H1 (cell line): ENCODE results near the gene SUMF2. TPM values are rescaled to one million over a fixed set of nuclear protein-coding genes. Genes with fewer than 3 reads are reported as not detected.
"Not testable (repeated sequence)": the region's sequence is repeated elsewhere in the genome, so short reads cannot be mapped to it uniquely, and the experiment has no call there.

ENCODE experiments used
- CTCF ChIA-PET: fragments of 300-600 bp; sonication (Branson Sonifier 250); formaldehyde crosslinking; loops from one replicate; lab custom pipeline; 2021; ENCODE audit not compliant: partially characterized antibody; lab: Charles Lee
- POLR2A ChIA-PET: fragments of 300-600 bp; sonication (Branson Sonifier 250); formaldehyde crosslinking; loops from one replicate; lab custom pipeline; 2021; ENCODE audit warnings: inconsistent platforms; ENCODE audit not compliant: partially characterized antibody; lab: Charles Lee
- DNase-seq, 2 experiments: peaks; one replicate each; pipeline versions ENCODE4 v3.0.0 to v3.0.0-alpha.2; 2010 to 2022; ENCODE audit warnings: low spot score in 2 of 2, low read depth in 1 of 2, mixed read lengths in 1 of 2
- FAIRE-seq: peaks from 2 replicates; lab custom pipeline; 2011; peaks lifted over from hg19 to GRCh38; lab: Jason Lieb, UNC
- H2AFZ ChIP-seq: 2 replicates; pipeline ENCODE4 v1.8.1; 2012; ENCODE audit warnings: low read length, inconsistent platforms
- H2AK5ac ChIP-seq: 2 replicates; pipeline ENCODE4 v1.6.1; 2013; ENCODE audit warnings: low read depth, low read length
- H2BK120ac ChIP-seq: replicated peaks from 2 replicates; pipeline ENCODE3; 2013; ENCODE audit warnings: low read depth, low read length, inconsistent platforms
- H2BK12ac ChIP-seq: 2 replicates; pipeline ENCODE4 v1.6.1; 2013; ENCODE audit warnings: low read depth, low read length
- H2BK15ac ChIP-seq: 2 replicates; pipeline ENCODE4 v1.6.1; 2013; ENCODE audit warnings: low read length
- H2BK20ac ChIP-seq: 2 replicates; pipeline ENCODE4 v1.6.1; 2013; ENCODE audit warnings: low read length
- H2BK5ac ChIP-seq: 2 replicates; pipeline ENCODE4 v1.6.1; 2013; ENCODE audit warnings: low read depth, low read length
- H3K14ac ChIP-seq: 2 replicates; pipeline ENCODE4 v1.6.1; 2013; ENCODE audit warnings: inconsistent platforms; ENCODE audit not compliant: insufficient read length
- H3K18ac ChIP-seq: 2 replicates; pipeline ENCODE4 v1.6.1; 2013; ENCODE audit warnings: low read length; ENCODE audit errors: extremely low read depth
- H3K23ac ChIP-seq: 2 replicates; pipeline ENCODE4 v1.6.1; 2013; ENCODE audit warnings: inconsistent platforms; ENCODE audit not compliant: insufficient read length
- H3K23me2 ChIP-seq: 2 replicates; pipeline ENCODE4 v1.6.1; 2013; ENCODE audit warnings: low read depth, low read length
- H3K27ac ChIP-seq: 2 replicates; pipeline ENCODE4 v1.6.1; 2011; ENCODE audit warnings: low read depth, low read length, inconsistent platforms
- H3K27me3 ChIP-seq, 4 experiments: replicated peaks in 1 of 4; 1 replicate in 1 of 4; 2 replicates in 3 of 4; pipeline versions ENCODE4 v1.6.1 to v1.8.1; 2011 to 2013; ENCODE audit warnings: low read length in 3 of 4, mild to moderate bottlenecking in 3 of 4, inconsistent platforms in 2 of 4, mixed read lengths in 2 of 4, moderate library complexity in 1 of 4; ENCODE audit not compliant: control insufficient read depth in 3 of 4, insufficient read depth in 3 of 4; ENCODE audit errors: extremely low read depth in 1 of 4
- H3K36me3 ChIP-seq, 4 experiments: 2 replicates each; pipeline versions ENCODE4 v1.6.1 to v1.8.1; 2011 to 2013; ENCODE audit warnings: mild to moderate bottlenecking in 4 of 4, low read length in 3 of 4, moderate library complexity in 2 of 4, control low read depth in 1 of 4, inconsistent platforms in 1 of 4; ENCODE audit not compliant: insufficient read depth in 4 of 4, control insufficient read depth in 2 of 4
- H3K4ac ChIP-seq: replicated peaks from 2 replicates; pipeline ENCODE3; 2013; ENCODE audit warnings: low read length, low read depth, mixed read lengths, inconsistent platforms; ENCODE audit not compliant: insufficient read length
- H3K4me1 ChIP-seq, 4 experiments: replicated peaks in 1 of 4; 1 replicate in 1 of 4; 2 replicates in 3 of 4; pipeline versions ENCODE4 v1.6.1 to v1.8.1; 2011 to 2013; ENCODE audit warnings: low read length in 3 of 4, inconsistent platforms in 2 of 4, mixed read lengths in 1 of 4; ENCODE audit not compliant: insufficient read depth in 4 of 4, control insufficient read depth in 3 of 4
- H3K4me2 ChIP-seq, 2 experiments: 2 replicates each; pipeline versions ENCODE4 v1.6.1 to v1.8.1; 2011 to 2013; ENCODE audit warnings: low read depth in 2 of 2, low read length in 2 of 2, control low read depth in 1 of 2, inconsistent platforms in 1 of 2, mild to moderate bottlenecking in 1 of 2; ENCODE audit not compliant: insufficient read depth in 1 of 2
- H3K4me3 ChIP-seq, 4 experiments: fragments of 200-600, 300-600 bp in 1 of 4; sonication (generic), shearing (Covaris generic), sonication (Bioruptor Twin) in 1 of 4; 2 replicates each; pipeline versions ENCODE4 v1.5.1 to v1.8.1; 2011 to 2016; ENCODE audit warnings: low read length in 4 of 4, low read depth in 3 of 4, control low read depth in 2 of 4, inconsistent platforms in 2 of 4, mild to moderate bottlenecking in 2 of 4, mixed read lengths in 1 of 4, moderate library complexity in 1 of 4; ENCODE audit not compliant: insufficient read depth in 2 of 4; ENCODE audit errors: extremely low read depth in 1 of 4
- H3K56ac ChIP-seq: replicated peaks from 2 replicates; pipeline ENCODE3; 2013; ENCODE audit warnings: low read depth, mild to moderate bottlenecking, mixed read lengths, low read length, inconsistent platforms; ENCODE audit not compliant: insufficient read length
- H3K79me1 ChIP-seq: 2 replicates; pipeline ENCODE4 v1.6.1; 2013; ENCODE audit warnings: low read depth, low read length, control low read depth
- H3K79me2 ChIP-seq, 2 experiments: 2 replicates each; pipeline versions ENCODE4 v1.6.1 to v1.8.1; 2012 to 2013; ENCODE audit warnings: low read length in 2 of 2, mild to moderate bottlenecking in 2 of 2, inconsistent platforms in 1 of 2; ENCODE audit not compliant: insufficient read depth in 2 of 2, control insufficient read depth in 1 of 2
- H3K9ac ChIP-seq, 4 experiments: replicated peaks in 1 of 4; 1 replicate in 1 of 4; 2 replicates in 3 of 4; pipeline versions ENCODE4 v1.6.1 to v1.8.1; 2011 to 2013; ENCODE audit warnings: low read depth in 3 of 4, low read length in 3 of 4, control low read depth in 2 of 4, mild to moderate bottlenecking in 2 of 4, moderate library complexity in 2 of 4, inconsistent platforms in 1 of 4; ENCODE audit errors: extremely low read depth in 1 of 4
- H3K9me3 ChIP-seq, 2 experiments: 2 replicates each; pipeline versions ENCODE4 v1.6.1 to v1.8.1; 2012 to 2013; ENCODE audit warnings: mild to moderate bottlenecking in 2 of 2, moderate library complexity in 2 of 2, control low read depth in 1 of 2, inconsistent platforms in 1 of 2, low read depth in 1 of 2, low read length in 1 of 2, mixed read lengths in 1 of 2; ENCODE audit not compliant: insufficient read depth in 2 of 2
- H4K20me1 ChIP-seq, 2 experiments: replicated peaks in 1 of 2; 2 replicates each; pipeline versions ENCODE3 to v1.8.1; 2011 to 2013; ENCODE audit warnings: inconsistent platforms in 2 of 2, low read length in 2 of 2, mild to moderate bottlenecking in 1 of 2; ENCODE audit not compliant: insufficient read depth in 2 of 2, control insufficient read depth in 1 of 2
- H4K5ac ChIP-seq: 2 replicates; pipeline ENCODE4 v1.6.1; 2013; ENCODE audit warnings: low read length, low read depth, mixed read lengths, inconsistent platforms; ENCODE audit not compliant: insufficient read length
- H4K8ac ChIP-seq: 2 replicates; pipeline ENCODE4 v1.8.0; 2013; ENCODE audit warnings: mild to moderate bottlenecking, moderate library complexity, low read length, inconsistent platforms; ENCODE audit not compliant: insufficient read depth; ENCODE audit errors: extremely low read depth
- H4K91ac ChIP-seq: replicated peaks from 2 replicates; pipeline ENCODE3; 2013; ENCODE audit warnings: low read length, mixed read lengths, inconsistent platforms; ENCODE audit not compliant: insufficient read length
- ATF2 ChIP-seq: IDR thresholded peaks from 2 replicates; pipeline ENCODE4 v1.6.1; 2012; ENCODE audit warnings: low read length, inconsistent platforms
- BACH1 ChIP-seq: IDR thresholded peaks from 2 replicates; pipeline ENCODE4 v1.6.1; 2012; ENCODE audit warnings: low read length, improper control_type of control experiment
- GTF2F1 ChIP-seq: IDR thresholded peaks from 2 replicates; pipeline ENCODE4 v1.6.1; 2012; ENCODE audit warnings: low read depth, low read length, improper control_type of control experiment, borderline replicate concordance
- RBBP5 ChIP-seq: IDR thresholded peaks from 2 replicates; pipeline ENCODE4 v1.7.1; 2012; ENCODE audit warnings: low read depth, mild to moderate bottlenecking, inconsistent platforms, low read length, moderate library complexity, borderline replicate concordance
- SP1 ChIP-seq: IDR thresholded peaks from 2 replicates; pipeline ENCODE4 v1.6.1; 2011; ENCODE audit warnings: low read depth, low read length
- TCF12 ChIP-seq: IDR thresholded peaks from 2 replicates; pipeline ENCODE4 v1.6.1; 2011; ENCODE audit warnings: low read depth, mild to moderate bottlenecking, low read length
- YY1 ChIP-seq: IDR thresholded peaks from 2 replicates; pipeline ENCODE4 v1.6.1; 2011; ENCODE audit warnings: low read depth, mild to moderate bottlenecking, low read length
- ZNF274 ChIP-seq: IDR thresholded peaks from 2 replicates; pipeline ENCODE4 v1.7.0; 2012; ENCODE audit warnings: low read length, borderline replicate concordance; ENCODE audit errors: extremely low read depth
- WGBS, 2 experiments: shearing (Covaris generic) in 1 of 2; methylation state at CpG; one replicate each; pipeline versions ENCODE4 v1.1.6 to v1.1.7; 2013 to 2015; ENCODE audit warnings: low lambda C conversion rate in 2 of 2, mixed read lengths in 2 of 2, inconsistent platforms in 1 of 2, low coverage in 1 of 2, missing lambda C conversion rate in 1 of 2; ENCODE audit not compliant: insufficient replicate concordance in 2 of 2, insufficient coverage in 1 of 2, insufficient read length in 1 of 2; ENCODE audit errors: extremely low coverage in 1 of 2, missing lambda C conversion rate in 1 of 2; 5-methylcytosine and 5-hydroxymethylcytosine counted together
- polyA plus RNA-seq, 7 experiments: library from polyadenylated mRNA; depleted of rRNA in 3 of 7; stranded (reverse) in 5 of 7; unstranded in 2 of 7; fragments of >200 nt in 5 of 7; fragments of 200-250 nt in 2 of 7; gene quantifications; 1 replicate in 5 of 7; 2 replicates in 1 of 7; 4 replicates in 1 of 7; pipeline versions ENCODE4 v1.2.1 to v1.2.3, GENCODE V29; 2011 to 2013; ENCODE audit warnings: missing spikeins in 2 of 7, mixed read lengths in 2 of 7
- total RNA-seq: library from RNA; stranded (reverse); fragmentation: NEBNext Ultra II Directional; extraction: Animal tissue kit (Norgen Biotek cat#: 25700); gene quantifications from 2 replicates; pipeline ENCODE4 v1.2.1, GENCODE V29; 2021

Gene SUMF2
- total and polyA plus RNA-seq, 2 of the 8 experiments (the other 6 are each of a cell fraction or from before 2014, with no cell fraction given) = 39.8 to 59.2 TPM

GRCh38 chr7:56046721-56047445, 17.2 kb upstream of the SUMF2 start (continued):
- TF ChIP-seq ATF2 = no peak
- TF ChIP-seq TCF12 = no peak
- no peak for TF ChIP-seq ZNF274
- no peak for TF ChIP-seq GTF2F1
- no peak for TF ChIP-seq BACH1
- TF ChIP-seq SP1 = no peak
- no peak for TF ChIP-seq RBBP5
- TF ChIP-seq YY1 = no peak
- TF ChIP-seq, all 59 proteins: peak for 0

- H3K4ac ChIP-seq, H2AK5ac ChIP-seq, H3K9ac ChIP-seq, DNase-seq, H3K27ac ChIP-seq, H3K23ac ChIP-seq, H3K27me3 ChIP-seq, H3K18ac ChIP-seq, H3K9me3 ChIP-seq, H3K79me1 ChIP-seq, H4K5ac ChIP-seq, CTCF ChIA-PET, H2BK15ac ChIP-seq, H2BK20ac ChIP-seq, H3K36me3 ChIP-seq, H2BK5ac ChIP-seq, FAIRE-seq, H3K14ac ChIP-seq, H2AFZ ChIP-seq, H4K91ac ChIP-seq, H3K4me3 ChIP-seq, H3K4me2 ChIP-seq, H4K8ac ChIP-seq, H3K4me1 ChIP-seq, H2BK120ac ChIP-seq, H3K56ac ChIP-seq, H2BK12ac ChIP-seq, H3K23me2 ChIP-seq, H4K20me1 ChIP-seq: not testable (repeated sequence)
- POLR2A ChIA-PET = interaction anchor here (1.5 to 44.4 kb wide), 2 partner anchors 10 to 24 kb away, joined by 3 to 869 read pairs; no protein-coding TSS in a partner anchor
- WGBS, 2 experiments = 91% methylated on average over 11 of the region's 11 CpGs; no CpG with 5 or more reads in 1 of the 2 experiments
- H3K79me2 ChIP-seq = peaks cover 7 to 28% of the 10 kb centered on the region in 2 experiments
Measured at GRCh38 chr7:56047446-56048116, 16.5 kb upstream of the SUMF2 start.
